Kidney epithelial cell (primary cell): Measurements from ENCODE around the gene RGCC. TPM values are rescaled to one million over a fixed set of nuclear protein-coding genes. Genes with fewer than 3 reads are reported as not detected.
A peak's percentile ranks its signal among the peaks of the same experiment; 100 is the strongest.

Experiments
- DNase-seq: peaks from one replicate; pipeline ENCODE4 v3.0.0-alpha.2; 2010; ENCODE audit warnings: low read depth
- H3K27me3 ChIP-seq: 2 replicates; pipeline ENCODE4 v1.6.0; 2011; ENCODE audit warnings: low read length; ENCODE audit not compliant: control insufficient read depth, insufficient read depth
- H3K36me3 ChIP-seq: 2 replicates; pipeline ENCODE4 v1.5.1; 2011; ENCODE audit warnings: low read length; ENCODE audit not compliant: control insufficient read depth, insufficient read depth
- H3K4me3 ChIP-seq: 2 replicates; pipeline ENCODE4 v1.5.1; 2011; ENCODE audit warnings: low read depth, mild to moderate bottlenecking, control low read depth, low read length
- CTCF ChIP-seq: IDR thresholded peaks from 2 replicates; pipeline ENCODE4 v1.5.1; 2011; ENCODE audit warnings: mild to moderate bottlenecking, moderate library complexity, low read length, control low read depth, inconsistent platforms; ENCODE audit not compliant: insufficient read depth, poor library complexity, severe bottlenecking
- total RNA-seq: library from RNA; depleted of rRNA; stranded (reverse); fragments of >200 nt; gene quantifications from 2 replicates; pipeline ENCODE4 v1.2.3, GENCODE V29; 2015

RGCC gene
- total RNA-seq, 1 donor from 2014 or later = 0.29 TPM

GRCh38 chr13:41458187-41458760, 924 bp downstream of the RGCC start:
- Histone ChIP-seq H3K4me3 (peak overlapping the region; percentile 36), H3K27me3 (peaks cover 33% of the 10 kb centered on the region), H3K36me3 (no peaks in the 10 kb centered on the region)
- DNase-seq = no peak
- no peak for TF ChIP-seq CTCF

GRCh38 chr13:41458761-41459431, 1.5 kb downstream of the RGCC start:
- H3K36me3 ChIP-seq = no peaks in the 10 kb centered on the region
- H3K27me3 ChIP-seq = peaks cover 33% of the 10 kb centered on the region
- H3K4me3 ChIP-seq = peak overlapping the region; percentile 36
- peak; percentile 79 for TF ChIP-seq CTCF
- DNase-seq = no peak

GRCh38 chr13:41459432-41460073, 2.2 kb downstream of the RGCC start:
- DNase-seq = no peak
- Histone ChIP-seq H3K4me3 (no peak overlapping the region), H3K27me3 (peaks cover 33% of the 10 kb centered on the region), H3K36me3 (no peaks in the 10 kb centered on the region)
- TF ChIP-seq CTCF = no peak

GRCh38 chr13:41460074-41460465, 2.7 kb downstream of the RGCC start:
- no peak for TF ChIP-seq CTCF
- peaks cover 33% of the 10 kb centered on the region for H3K27me3 ChIP-seq
- H3K4me3 ChIP-seq = no peak overlapping the region
- no peaks in the 10 kb centered on the region for H3K36me3 ChIP-seq
- no peak for DNase-seq

GRCh38 chr13:41460930-41461329, 3.6 kb downstream of the RGCC start:
- Histone ChIP-seq H3K27me3 (peaks cover 26% of the 10 kb centered on the region), H3K4me3 (no peak overlapping the region), H3K36me3 (no peaks in the 10 kb centered on the region)
- no peak for TF ChIP-seq CTCF
- no peak for DNase-seq
